Activated CD4-positive, CD25-positive, alpha-beta regulatory T cell treated with anti-CD3 and anti-CD28 coated beads, Interleukin-2, amount 50 U/mL, for 16 hours (primary cell): Measurements from ENCODE around the gene RFX2.
"Not testable (repeated sequence)": the region's sequence is repeated elsewhere in the genome, so short reads cannot be mapped to it uniquely, and the experiment has no call there.

ENCODE experiments used
- DNase-seq: peaks from one replicate; pipeline ENCODE4 v3.0.0-alpha.2; 2020; ENCODE audit warnings: low read depth, low spot score

Gene RFX2

DNA sequence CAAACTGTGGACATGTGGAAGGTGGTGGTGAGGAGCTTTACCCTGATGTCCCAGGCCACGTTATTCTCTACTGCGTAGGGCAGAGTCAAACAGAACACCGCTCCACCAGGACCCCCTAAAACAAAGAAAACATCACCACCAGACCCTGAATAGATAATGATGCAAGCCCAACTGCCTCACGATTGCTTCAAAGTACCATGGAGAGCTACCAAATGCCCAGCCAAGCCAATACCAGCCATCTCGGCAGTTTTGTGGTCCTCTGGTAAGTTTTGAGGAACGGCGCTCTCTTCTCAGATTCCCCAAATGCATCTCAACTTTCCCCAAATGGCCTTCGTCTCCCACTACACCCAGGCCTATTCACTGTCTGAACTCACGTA, 138.0 kb downstream of the RFX2 start:
- DNase-seq: no peak

DNA sequence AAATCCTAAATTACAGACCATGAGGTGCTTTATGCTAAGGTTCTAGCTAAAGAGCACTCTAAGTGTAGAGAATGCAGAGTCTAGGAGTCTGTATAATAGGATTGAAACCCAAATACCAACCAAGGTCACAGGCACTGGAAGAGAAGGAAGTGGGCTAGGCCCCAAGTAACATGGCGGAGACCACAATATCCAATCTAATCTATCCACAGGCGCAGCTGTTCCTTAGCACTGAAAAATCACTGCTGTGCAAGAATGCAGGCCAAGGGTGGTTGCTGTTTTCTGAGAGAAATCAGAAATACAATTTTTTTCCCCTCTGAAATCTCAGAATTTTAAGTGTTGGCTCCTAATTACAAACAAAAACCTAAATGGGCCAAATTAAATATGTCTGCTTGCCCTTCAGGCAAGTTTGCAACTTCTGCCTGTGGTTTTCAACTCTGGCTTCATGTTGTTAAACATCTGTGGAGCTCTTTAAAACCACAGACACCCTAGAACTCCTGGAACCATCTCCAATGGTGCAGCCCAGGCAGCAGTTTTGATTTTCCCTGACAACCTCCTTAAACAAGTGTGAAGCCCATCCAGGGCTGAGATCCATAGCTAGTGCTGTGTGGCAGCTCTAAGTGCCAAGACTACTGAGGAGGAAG, 138.5 kb downstream of the RFX2 start:
- DNase-seq: no peak

DNA sequence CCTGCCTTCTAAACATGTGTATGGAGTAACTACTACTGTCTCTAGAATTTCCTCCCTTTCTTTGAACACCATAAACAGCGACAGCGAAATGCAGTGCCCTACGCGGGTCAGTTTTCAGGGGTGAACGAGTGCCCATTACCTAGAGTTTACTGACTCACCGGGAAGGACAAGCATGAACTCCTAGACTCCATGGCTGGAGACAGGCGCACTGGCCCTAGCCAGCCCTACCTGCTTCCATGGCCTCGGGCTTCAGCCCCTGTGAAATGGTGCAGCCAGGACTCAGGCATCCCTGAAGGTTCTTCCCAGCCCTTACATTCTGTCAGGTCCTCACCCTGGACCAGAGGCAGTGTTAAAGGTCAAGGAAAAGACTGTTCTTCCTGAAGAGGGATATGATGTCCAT, 140.8 kb downstream of the RFX2 start:
- DNase-seq: no peak

GRCh38 chr19:5968431-5969373, 141.6 kb downstream of the RFX2 start:
- DNase-seq: no peak

GRCh38 chr19:5967994-5968430, 142.3 kb downstream of the RFX2 start:
- DNase-seq: peak; percentile 42

- DNase-seq: no peak
Measured at GRCh38 chr19:5967571-5967970, 142.7 kb downstream of the RFX2 start.

- DNase-seq: no peak
Measured at GRCh38 chr19:5966941-5967340, 143.4 kb downstream of the RFX2 start.

- DNase-seq: no peak
Measured at GRCh38 chr19:5966215-5966614, 144.1 kb downstream of the RFX2 start.

GRCh38 chr19:5964816-5965565, 145.3 kb downstream of the RFX2 start:
- DNase-seq: no peak

- DNase-seq: no peak
Measured at GRCh38 chr19:5963855-5964254, 146.4 kb downstream of the RFX2 start.

DNA sequence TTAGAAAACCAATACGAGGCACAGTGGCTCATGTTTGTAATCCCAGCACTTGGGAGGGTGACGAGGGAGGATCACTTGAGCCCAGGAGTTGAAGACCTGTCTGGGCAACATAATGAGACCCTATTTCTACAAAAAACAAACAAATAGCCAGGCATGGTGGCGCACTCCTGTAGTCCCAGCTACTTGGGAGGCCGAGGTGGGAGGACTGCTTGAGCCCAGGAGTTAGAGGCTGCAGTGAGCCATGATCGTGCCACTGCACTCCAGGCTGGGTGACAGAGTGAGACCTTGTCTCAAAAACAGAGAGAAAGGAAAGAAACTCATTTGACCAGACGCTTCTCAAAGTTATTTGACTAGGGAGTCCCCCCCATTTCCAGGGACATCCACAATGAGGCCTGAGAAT, 147.0 kb downstream of the RFX2 start:
- DNase-seq: not testable (repeated sequence)

- DNase-seq: peak; percentile 50
Measured at GRCh38 chr19:5961969-5962945, 148.0 kb downstream of the RFX2 start.

- DNase-seq: not testable (repeated sequence)
Measured at GRCh38 chr19:5961641-5961968, 148.7 kb downstream of the RFX2 start.

DNA sequence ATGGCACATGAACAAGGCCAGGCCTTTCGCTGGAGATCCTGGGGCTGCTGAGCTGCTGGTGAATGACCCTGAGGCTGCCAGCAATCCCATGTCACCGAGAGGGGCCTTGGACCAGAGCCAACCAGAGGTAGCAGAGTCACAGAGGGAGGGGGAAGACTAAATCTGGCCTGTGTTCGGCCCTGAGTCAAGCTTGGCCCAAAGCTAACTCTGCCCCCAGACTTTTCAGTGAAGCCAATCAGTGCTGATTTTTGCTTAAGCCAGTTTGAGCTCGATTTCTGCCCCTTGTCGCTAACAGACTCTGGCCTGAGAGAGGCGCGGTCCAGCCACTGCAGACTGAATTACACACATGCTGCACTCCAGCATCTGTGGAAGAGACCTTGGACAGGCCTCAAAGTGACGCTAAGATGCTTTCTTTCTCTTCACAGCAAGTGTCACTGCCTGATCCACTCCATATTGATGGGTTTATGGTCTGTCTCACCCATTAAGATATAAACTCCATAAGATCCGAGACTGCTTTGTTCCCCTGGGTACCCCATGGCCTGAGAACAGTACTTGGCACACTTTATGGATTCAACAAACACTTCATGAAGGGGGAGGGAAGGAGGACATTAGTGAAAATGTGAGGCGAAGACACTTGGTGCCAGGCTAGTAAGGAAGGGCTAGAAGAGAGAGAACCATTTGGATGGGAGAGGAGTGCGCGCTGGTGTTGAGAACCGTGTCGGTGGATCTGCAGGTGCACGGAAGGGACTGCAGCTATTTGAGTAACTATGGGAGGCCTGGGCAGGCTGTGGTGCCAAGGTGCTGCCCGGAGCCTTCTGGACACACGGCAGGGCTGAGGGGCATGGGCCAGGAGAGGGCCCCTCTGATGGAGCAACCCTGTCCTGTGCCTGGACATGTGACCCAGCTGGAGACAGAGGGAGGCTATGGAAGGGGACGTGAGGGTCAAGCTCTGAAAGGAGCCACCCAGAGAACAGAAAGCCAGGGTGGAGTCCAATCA, 150.0 kb downstream of the RFX2 start:
- no peak for DNase-seq

- no peak for DNase-seq
Measured at GRCh38 chr19:5959260-5960004, 150.9 kb downstream of the RFX2 start.

GRCh38 chr19:5958851-5959122, 151.5 kb downstream of the RFX2 start:
- DNase-seq: no peak

DNA sequence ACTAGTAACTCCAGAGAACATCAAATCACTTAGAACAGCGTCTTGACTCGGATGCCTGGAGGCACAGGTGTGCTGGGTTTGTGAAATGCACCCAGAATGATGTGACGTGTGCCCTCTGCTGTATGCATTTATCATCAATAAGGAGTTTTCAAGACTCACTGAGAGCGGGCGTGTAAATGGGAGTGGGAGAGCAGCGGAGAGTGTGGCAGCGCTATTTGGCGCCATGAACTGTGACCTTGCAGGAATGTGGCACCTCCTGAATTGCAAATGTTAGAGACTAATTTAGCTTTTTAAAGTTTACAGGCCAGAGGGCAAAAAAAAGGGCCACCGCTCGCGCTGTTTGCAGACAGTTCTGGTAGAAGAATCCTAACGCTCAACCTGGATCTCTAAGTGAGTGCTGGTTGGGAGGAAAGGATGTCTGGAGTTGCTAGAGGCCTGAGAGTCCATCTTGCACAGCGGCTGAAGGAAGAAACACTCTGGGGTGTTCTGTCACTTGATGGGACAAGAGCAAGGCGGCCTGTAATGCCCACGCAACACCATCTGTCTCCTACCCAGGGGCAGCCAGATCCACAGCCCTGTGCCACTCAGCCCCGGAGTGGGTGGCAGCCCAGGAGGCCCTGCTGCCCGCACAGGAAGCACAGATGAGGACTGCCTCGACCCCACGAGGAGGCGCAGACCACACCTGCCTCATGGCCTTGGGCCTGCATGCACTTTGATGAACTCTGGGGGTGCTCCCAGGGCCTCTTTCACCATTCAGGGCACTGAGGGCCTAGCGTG, 152.0 kb downstream of the RFX2 start:
- DNase-seq: no peak

- DNase-seq: no peak
Measured at GRCh38 chr19:5957170-5957569, 153.1 kb downstream of the RFX2 start.

DNA sequence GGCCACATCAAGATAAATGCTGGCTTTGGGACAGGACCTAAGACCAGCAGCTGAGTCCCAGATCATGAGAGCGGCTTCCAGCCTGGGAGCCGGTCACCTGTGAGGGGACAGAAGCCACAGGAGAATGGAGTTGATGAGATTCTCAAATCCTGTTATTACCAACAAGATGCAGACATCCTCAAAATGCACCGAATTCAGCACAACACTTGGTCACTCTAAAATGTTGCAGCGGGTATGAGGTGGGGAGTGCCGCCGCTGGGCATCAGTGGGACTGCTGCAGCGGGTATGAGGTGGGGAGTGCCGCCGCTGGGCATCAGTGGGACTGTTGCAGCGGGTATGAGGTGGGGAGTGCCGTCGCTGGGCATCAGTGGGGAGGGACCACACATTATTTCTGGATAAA, 153.6 kb downstream of the RFX2 start:
- no peak for DNase-seq
